ENCODE measurements around the gene TLR2.

- TF ChIP-seq CTCF (conservative IDR thresholded peaks at IDR 0.05; ENCODE audit: low read depth, low read length) (no peak), EZH2 (IDR thresholded peaks at IDR 0.05; ENCODE audit: low read length, unreplicated experiment) (no peak)
Measured at GRCh38 chr4:153728660-153729059, 44.6 kb downstream of the TLR2 start.
